PFSK-1 (cell line): Measurements from ENCODE around the gene CHRND.

Source experiments
- FOXP2 ChIP-seq: optimal IDR thresholded peaks from 2 replicates; pipeline ENCODE3; 2011; ENCODE audit warnings: borderline replicate concordance, control low read depth, inconsistent platforms; ENCODE audit not compliant: insufficient read depth; ENCODE audit errors: extremely low read length, extremely low read depth
- POLR2AphosphoS5 ChIP-seq: IDR thresholded peaks from 2 replicates; pipeline ENCODE4 v1.6.1; 2012; ENCODE audit warnings: low read depth, mild to moderate bottlenecking, control low read depth, low read length, moderate library complexity
- REST ChIP-seq, 2 experiments: IDR thresholded peaks; 2 replicates each; pipeline versions ENCODE4 v1.6.1 to v1.8.0; 2011 to 2012; ENCODE audit warnings: low read depth in 2 of 2, low read length in 2 of 2, control low read depth in 1 of 2, inconsistent platforms in 1 of 2, mild to moderate bottlenecking in 1 of 2, moderate library complexity in 1 of 2; ENCODE audit not compliant: insufficient read depth in 1 of 2
- SIN3A ChIP-seq: IDR thresholded peaks from 2 replicates; pipeline ENCODE4 v1.6.1; 2012; ENCODE audit warnings: mild to moderate bottlenecking, low read length, moderate library complexity, borderline replicate concordance; ENCODE audit not compliant: insufficient read depth
- TAF1 ChIP-seq: IDR thresholded peaks from 2 replicates; pipeline ENCODE4 v1.6.1; 2012; ENCODE audit warnings: low read length, control low read depth, borderline replicate concordance; ENCODE audit not compliant: insufficient read depth

CHRND gene

DNA sequence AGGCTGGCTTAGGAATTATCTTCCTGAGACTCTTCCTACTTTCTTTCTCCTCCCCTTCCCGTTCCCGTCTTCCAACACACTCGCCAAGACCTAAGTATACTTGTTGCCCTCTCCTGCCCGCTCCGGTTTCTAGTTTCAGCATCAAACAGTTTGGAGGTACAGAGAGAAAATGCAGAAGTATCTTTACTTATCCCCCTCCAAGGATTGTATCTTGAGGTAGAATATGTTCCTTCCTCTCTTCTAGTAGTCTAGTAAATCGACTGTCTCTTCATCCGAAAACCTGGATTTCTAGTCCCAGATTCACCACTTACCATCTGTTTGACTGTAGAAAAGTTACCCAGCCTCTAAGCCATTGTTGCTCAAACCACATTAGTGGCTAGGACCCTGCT lies 25.3 kb downstream of the CHRND start:
- TF ChIP-seq FOXP2: no peak
- TF ChIP-seq POLR2AphosphoS5: no peak
- no peak for TF ChIP-seq TAF1

DNA sequence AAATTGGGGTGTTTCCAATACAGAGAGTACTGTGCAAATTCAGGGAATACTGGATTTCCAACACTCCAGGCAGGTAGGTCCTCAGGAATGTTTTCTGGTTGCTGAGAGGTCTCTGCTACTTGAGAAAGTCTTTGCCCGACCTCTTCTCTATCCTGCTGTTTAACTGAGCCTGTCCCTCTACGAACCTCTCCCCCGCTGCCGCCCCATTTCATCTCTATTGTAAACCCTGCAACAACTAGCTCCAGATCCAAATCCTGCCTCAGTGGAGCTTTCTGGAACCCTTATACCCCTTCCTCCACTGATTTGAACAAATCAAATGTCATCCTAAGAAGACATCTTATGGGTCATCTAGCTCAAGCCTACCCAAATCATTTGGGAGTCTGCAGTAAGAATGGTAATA lies 25.8 kb downstream of the CHRND start:
- TF ChIP-seq REST (IDR thresholded peaks at IDR 0.05; ENCODE audit: insufficient read depth in 1 of 2, low read depth in 2 of 2, low read length in 2 of 2) (no peak), SIN3A (no peak), FOXP2 (no peak), TAF1 (no peak), POLR2AphosphoS5 (no peak)

- TF ChIP-seq SIN3A: no peak
Observed at GRCh38 chr2:232556426-232556825, 30.5 kb downstream of the CHRND start.

- TF ChIP-seq SIN3A (no peak), FOXP2 (no peak), POLR2AphosphoS5 (no peak), TAF1 (no peak), REST (IDR thresholded peaks at IDR 0.05; ENCODE audit: insufficient read depth in 1 of 2, low read depth in 2 of 2, low read length in 2 of 2) (no peak)
Observed at GRCh38 chr2:232562515-232563151, 36.7 kb downstream of the CHRND start.

GRCh38 chr2:232563580-232563979 lies 37.6 kb downstream of the CHRND start:
- TF ChIP-seq FOXP2: no peak
- TF ChIP-seq REST (IDR thresholded peaks at IDR 0.05; ENCODE audit: insufficient read depth in 1 of 2, low read depth in 2 of 2, low read length in 2 of 2): no peak
- TF ChIP-seq SIN3A: no peak

DNA sequence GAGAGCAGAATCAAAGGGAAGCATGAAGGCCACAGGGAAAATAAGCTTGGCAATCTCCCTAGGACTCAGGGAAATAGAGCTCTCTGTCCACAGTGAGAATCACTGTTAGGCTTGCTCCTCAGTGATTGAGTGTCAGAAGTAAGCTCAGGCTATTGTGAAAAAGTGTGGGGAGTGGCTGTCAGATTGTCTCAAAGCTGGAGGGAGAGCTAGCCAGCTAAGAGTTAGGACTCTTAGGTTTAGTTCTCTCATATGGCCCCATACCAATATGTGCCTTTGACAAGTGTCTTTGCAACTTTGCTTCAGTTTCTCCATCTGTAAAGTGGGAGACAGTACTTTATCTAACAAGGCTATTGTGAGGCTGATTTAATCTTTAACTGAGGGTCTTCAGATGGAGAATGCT lies 41.8 kb downstream of the CHRND start:
- no peak for TF ChIP-seq SIN3A
- TF ChIP-seq REST (IDR thresholded peaks at IDR 0.05; ENCODE audit: insufficient read depth in 1 of 2, low read depth in 2 of 2, low read length in 2 of 2): no peak
- no peak for TF ChIP-seq TAF1
- TF ChIP-seq FOXP2: no peak
- no peak for TF ChIP-seq POLR2AphosphoS5
